ENCODE measurements around the gene UBL5. TPM values are rescaled to one million over a fixed set of nuclear protein-coding genes. Genes with fewer than 3 reads are reported as not detected.
A peak's percentile ranks its signal among the peaks of the same experiment; 100 is the strongest.

Gene UBL5
- total RNA-seq, 1 experiment from 2014 or later = 302 TPM

DNA sequence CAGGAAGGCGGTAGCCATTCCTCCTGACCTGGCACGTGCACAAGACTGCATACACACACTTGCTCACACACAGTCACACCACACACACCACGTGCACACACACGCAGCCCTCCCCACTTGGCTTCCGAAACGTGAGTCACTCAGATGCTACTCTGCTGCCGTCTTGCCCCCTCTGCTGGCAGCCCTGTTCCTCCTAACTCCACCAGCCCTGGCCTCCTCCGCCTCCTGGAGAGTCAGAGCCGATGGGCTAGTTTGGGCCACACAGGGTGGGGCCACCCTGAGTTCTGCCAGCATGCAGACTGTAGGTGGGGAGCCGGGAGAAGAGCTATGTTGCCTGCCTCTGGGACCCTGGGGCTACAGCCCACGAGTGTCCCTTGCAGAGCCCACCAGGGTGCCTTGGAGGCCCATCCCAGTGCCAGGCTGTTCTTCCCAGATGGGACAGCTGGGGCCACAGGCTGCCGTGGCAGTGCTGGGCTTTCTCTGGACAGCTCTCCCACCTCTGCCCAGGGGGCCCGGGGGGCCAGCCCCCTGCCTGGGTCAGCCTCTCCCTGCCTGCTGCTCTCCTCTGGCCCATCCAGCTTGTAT, 19.5 kb downstream of the UBL5 start:
- CTCF ChIA-PET = interaction anchor here (0.6 to 1.5 kb wide), 10 partner anchors 8 to 548 kb away, joined by 3 to 6 read pairs (median 4); partner anchors contain the start of gene PIN1
- Mint-ChIP-seq H3K9me3 (ENCODE audit: unreplicated experiment) (no peaks in the 10 kb centered on the region), H3K27me3 (ENCODE audit: insufficient read depth, unreplicated experiment) (no peaks in the 10 kb centered on the region), H3K27ac (ENCODE audit: low read depth, unreplicated experiment) (peak overlapping the region; percentile 49), H3K4me3 (ENCODE audit: unreplicated experiment) (no peak overlapping the region), H3K36me3 (ENCODE audit: insufficient read depth, unreplicated experiment) (peaks cover 32% of the 10 kb centered on the region), H3K4me1 (ENCODE audit: insufficient read depth, unreplicated experiment) (peaks cover 14% of the 10 kb centered on the region)
- no TSS peak for BruUV-seq (replicated peaks)
- peak; percentile 80 for DNase-seq (ENCODE audit: unreplicated experiment)
- POLR2A ChIA-PET = no interaction called here
- intact Hi-C loops (cut with micrococcal nuclease) = no loop called here
- TF ChIP-seq, protein P1, sequence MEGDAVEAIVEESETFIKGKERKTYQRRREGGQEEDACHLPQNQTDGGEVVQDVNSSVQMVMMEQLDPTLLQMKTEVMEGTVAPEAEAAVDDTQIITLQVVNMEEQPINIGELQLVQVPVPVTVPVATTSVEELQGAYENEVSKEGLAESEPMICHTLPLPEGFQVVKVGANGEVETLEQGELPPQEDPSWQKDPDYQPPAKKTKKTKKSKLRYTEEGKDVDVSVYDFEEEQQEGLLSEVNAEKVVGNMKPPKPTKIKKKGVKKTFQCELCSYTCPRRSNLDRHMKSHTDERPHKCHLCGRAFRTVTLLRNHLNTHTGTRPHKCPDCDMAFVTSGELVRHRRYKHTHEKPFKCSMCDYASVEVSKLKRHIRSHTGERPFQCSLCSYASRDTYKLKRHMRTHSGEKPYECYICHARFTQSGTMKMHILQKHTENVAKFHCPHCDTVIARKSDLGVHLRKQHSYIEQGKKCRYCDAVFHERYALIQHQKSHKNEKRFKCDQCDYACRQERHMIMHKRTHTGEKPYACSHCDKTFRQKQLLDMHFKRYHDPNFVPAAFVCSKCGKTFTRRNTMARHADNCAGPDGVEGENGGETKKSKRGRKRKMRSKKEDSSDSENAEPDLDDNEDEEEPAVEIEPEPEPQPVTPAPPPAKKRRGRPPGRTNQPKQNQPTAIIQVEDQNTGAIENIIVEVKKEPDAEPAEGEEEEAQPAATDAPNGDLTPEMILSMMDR (IDR thresholded peaks at IDR 0.05; ENCODE audit: unreplicated experiment) = peak; percentile 68

DNA sequence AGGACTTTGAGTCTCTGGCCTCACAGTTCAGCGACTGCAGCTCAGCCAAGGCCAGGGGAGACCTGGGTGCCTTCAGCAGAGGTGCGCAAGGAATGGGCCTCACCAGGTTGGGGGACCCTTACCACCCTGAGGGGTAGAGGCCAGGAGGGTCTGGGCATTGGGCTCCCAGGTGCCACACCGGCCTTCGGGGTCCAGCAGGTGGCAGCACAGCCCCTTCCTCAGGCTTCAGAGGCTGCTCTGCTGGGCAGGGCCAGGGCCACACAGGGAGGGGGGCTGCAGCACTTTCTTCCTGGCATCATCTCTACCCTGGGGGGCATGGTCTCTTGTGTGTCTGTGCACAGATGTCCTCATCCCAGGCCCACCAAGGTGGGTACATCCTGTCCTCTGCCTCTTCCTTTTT, 20.3 kb downstream of the UBL5 start:
- Mint-ChIP-seq H3K4me1 (ENCODE audit: insufficient read depth, unreplicated experiment) (peaks cover 14% of the 10 kb centered on the region), H3K36me3 (ENCODE audit: insufficient read depth, unreplicated experiment) (peaks cover 29% of the 10 kb centered on the region), H3K9me3 (ENCODE audit: unreplicated experiment) (no peaks in the 10 kb centered on the region), H3K27me3 (ENCODE audit: insufficient read depth, unreplicated experiment) (no peaks in the 10 kb centered on the region), H3K27ac (ENCODE audit: low read depth, unreplicated experiment) (no peak overlapping the region), H3K4me3 (ENCODE audit: unreplicated experiment) (no peak overlapping the region)
- ChIA-PET CTCF (interaction anchor here (0.9 to 1.0 kb wide), 2 partner anchors 13 to 16 kb away, joined by 3 to 5 read pairs; partner anchors contain the start of gene PIN1), POLR2A (no interaction called here)
- intact Hi-C loops (cut with micrococcal nuclease) = loop anchor here (1.0 kb wide), 1 partner anchor 66 kb away; no protein-coding TSS in a partner anchor
- TF ChIP-seq, protein P1 (IDR thresholded peaks at IDR 0.05; ENCODE audit: unreplicated experiment) = peak; percentile 56
- BruUV-seq (replicated peaks) = no TSS peak
- DNase-seq (ENCODE audit: unreplicated experiment) = no peak

DNA sequence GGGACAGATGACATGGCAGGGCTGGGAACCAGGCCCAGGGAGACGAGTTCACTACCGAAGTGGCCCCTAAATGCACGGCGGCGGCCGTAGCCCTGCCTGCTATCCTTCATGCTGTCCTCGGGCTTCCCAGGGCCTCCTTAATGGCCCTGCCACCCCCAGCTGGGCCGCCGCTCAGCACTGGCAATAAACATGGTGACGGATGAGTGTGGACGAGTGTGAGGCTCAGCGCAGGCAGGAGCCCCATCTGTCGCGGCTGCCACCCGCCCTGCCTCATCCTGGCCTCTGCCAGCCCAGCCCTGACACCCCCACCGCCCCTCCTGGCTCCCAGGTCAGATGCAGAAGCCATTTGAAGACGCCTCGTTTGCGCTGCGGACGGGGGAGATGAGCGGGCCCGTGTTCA, 21.0 kb downstream of the UBL5 start:
- no TSS peak for BruUV-seq (replicated peaks)

DNA sequence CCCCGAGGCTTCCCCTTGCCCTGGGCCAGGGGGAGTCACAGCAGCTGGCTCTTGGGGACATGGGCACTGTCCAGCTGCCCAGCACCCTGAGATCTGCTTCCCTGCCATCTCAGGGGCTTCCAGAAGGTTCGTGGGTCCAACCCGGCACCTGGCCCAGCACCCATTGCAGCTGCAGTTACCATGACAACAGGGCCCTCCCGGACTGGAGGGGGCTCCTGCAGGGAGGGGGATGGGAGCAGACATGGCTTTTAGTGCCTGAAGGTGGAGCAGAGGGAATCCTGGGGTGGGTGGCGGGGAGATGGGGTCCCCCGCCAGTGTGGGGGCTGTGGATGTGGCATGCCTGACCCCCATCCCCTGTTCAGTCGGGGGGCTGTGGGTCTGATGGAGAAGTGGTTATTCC, 22.1 kb downstream of the UBL5 start:
- H3K4me3 Mint-ChIP-seq (ENCODE audit: unreplicated experiment) = no peak overlapping the region
- no peaks in the 10 kb centered on the region for H3K27me3 Mint-ChIP-seq (ENCODE audit: insufficient read depth, unreplicated experiment)
- no peak for DNase-seq (ENCODE audit: unreplicated experiment)
- intact Hi-C loops (cut with micrococcal nuclease) = no loop called here
- no TSS peak for BruUV-seq (replicated peaks)
- peaks cover 12% of the 10 kb centered on the region for H3K36me3 Mint-ChIP-seq (ENCODE audit: insufficient read depth, unreplicated experiment)
- TF ChIP-seq, protein P1 (IDR thresholded peaks at IDR 0.05; ENCODE audit: unreplicated experiment) = no peak
- H3K27ac Mint-ChIP-seq (ENCODE audit: low read depth, unreplicated experiment) = no peak overlapping the region
- no peaks in the 10 kb centered on the region for H3K9me3 Mint-ChIP-seq (ENCODE audit: unreplicated experiment)
- ChIA-PET POLR2A (no interaction called here), CTCF (interaction anchor here (0.6 kb wide), 2 partner anchors 11 to 56 kb away, joined by 3 read pairs; no protein-coding TSS in a partner anchor)
- peaks cover 14% of the 10 kb centered on the region for H3K4me1 Mint-ChIP-seq (ENCODE audit: insufficient read depth, unreplicated experiment)

More for the DNA sequence above, 21.0 kb downstream of the UBL5 start:
- Mint-ChIP-seq H3K36me3 (ENCODE audit: insufficient read depth, unreplicated experiment) (peaks cover 22% of the 10 kb centered on the region), H3K27me3 (ENCODE audit: insufficient read depth, unreplicated experiment) (no peaks in the 10 kb centered on the region), H3K27ac (ENCODE audit: low read depth, unreplicated experiment) (no peak overlapping the region), H3K4me1 (ENCODE audit: insufficient read depth, unreplicated experiment) (peaks cover 14% of the 10 kb centered on the region), H3K9me3 (ENCODE audit: unreplicated experiment) (no peaks in the 10 kb centered on the region), H3K4me3 (ENCODE audit: unreplicated experiment) (no peak overlapping the region)
- no peak for DNase-seq (ENCODE audit: unreplicated experiment)
- TF ChIP-seq, protein P1 (IDR thresholded peaks at IDR 0.05; ENCODE audit: unreplicated experiment) = no peak
- ChIA-PET CTCF (interaction anchor here (1.1 kb wide), 1 partner anchor 22 kb away, joined by 6 read pairs; no protein-coding TSS in a partner anchor), POLR2A (no interaction called here)
- intact Hi-C loops (cut with micrococcal nuclease) = loop anchor here (1.0 kb wide), 1 partner anchor 66 kb away; no protein-coding TSS in a partner anchor

Data from MCF 10A (cell line).